BE2C (cell line): ENCODE data around the gene GFOD1.

Source experiments
- DNase-seq: peaks from one replicate; pipeline ENCODE4 v3.0.0-alpha.2; 2020
- H3K27me3 ChIP-seq: fragments of 250-450 bp; sonication (Bioruptor Pico); 2 replicates; pipeline ENCODE4 v1.5.1; 2020; ENCODE audit warnings: mild to moderate bottlenecking
- H3K36me3 ChIP-seq: fragments of 250-450 bp; sonication (Bioruptor Pico); 2 replicates; pipeline ENCODE4 v1.5.1; 2020; ENCODE audit warnings: mild to moderate bottlenecking
- H3K4me1 ChIP-seq: fragments of 250-450 bp; sonication (Bioruptor Pico); 2 replicates; pipeline ENCODE4 v1.5.1; 2020
- H3K4me3 ChIP-seq: 2 replicates; pipeline ENCODE4 v1.5.1; 2011; ENCODE audit warnings: low read depth, low read length
- H3K9me3 ChIP-seq: fragments of 250-450 bp; sonication (Bioruptor Pico); 2 replicates; pipeline ENCODE4 v1.5.1; 2020
- TF ChIP-seq, protein P1 (sequence below): IDR thresholded peaks from 2 replicates; pipeline ENCODE4 v1.5.1; 2012; ENCODE audit warnings: mild to moderate bottlenecking, low read depth, low read length

Gene GFOD1

DNA sequence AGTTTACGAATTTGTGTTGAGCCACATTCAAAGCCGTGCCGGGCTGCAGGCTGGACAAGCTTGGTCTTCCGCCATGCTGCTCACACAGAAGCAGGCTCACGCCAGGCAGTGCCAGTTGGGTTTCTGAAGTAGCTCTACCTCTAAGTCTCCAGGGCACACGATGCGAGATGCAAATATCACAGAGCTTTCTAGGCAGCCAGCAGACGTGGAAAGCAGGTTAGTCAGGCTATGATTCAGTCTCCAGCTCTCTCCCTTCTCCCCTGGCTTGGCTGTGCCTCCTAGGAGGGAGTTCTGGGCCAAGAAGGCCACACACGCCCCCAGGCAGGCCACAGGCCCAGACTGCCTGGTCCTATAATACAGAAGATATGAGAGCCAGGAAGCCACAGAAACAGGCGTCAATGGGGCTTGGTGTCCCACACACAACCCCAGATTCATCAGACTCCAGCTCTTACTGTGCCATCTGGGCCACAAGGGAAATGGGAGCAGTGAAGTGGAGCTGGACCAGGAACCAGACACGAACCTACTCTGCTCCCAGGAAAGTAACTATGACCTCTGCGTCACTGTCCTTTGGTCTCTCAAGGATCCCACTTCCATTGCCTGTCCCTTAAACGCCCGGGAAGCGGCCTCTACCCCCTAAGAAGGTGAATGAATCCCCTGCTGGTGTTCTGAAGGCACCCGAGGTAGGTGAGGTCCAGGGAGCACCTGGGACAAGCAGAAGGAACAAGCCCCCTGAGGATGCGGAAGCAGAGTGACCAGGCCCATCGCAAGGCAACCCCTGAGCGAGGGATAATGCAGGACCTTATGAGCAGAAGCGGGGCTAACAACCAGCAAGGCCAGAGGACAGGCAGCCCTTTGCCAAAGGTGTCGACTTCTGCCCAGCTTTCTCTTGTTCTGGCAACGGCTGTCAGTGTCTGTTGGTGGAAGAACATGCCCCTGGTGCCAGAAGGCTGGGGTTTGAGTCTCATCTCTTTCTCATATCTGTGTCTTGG is 61.2 kb downstream of the GFOD1 start:
- H3K27me3 ChIP-seq = no peaks in the 10 kb centered on the region
- no peaks in the 10 kb centered on the region for H3K4me1 ChIP-seq
- no peak overlapping the region for H3K4me3 ChIP-seq
- H3K36me3 ChIP-seq = no peaks in the 10 kb centered on the region
- H3K9me3 ChIP-seq = no peaks in the 10 kb centered on the region
- TF ChIP-seq, protein P1, sequence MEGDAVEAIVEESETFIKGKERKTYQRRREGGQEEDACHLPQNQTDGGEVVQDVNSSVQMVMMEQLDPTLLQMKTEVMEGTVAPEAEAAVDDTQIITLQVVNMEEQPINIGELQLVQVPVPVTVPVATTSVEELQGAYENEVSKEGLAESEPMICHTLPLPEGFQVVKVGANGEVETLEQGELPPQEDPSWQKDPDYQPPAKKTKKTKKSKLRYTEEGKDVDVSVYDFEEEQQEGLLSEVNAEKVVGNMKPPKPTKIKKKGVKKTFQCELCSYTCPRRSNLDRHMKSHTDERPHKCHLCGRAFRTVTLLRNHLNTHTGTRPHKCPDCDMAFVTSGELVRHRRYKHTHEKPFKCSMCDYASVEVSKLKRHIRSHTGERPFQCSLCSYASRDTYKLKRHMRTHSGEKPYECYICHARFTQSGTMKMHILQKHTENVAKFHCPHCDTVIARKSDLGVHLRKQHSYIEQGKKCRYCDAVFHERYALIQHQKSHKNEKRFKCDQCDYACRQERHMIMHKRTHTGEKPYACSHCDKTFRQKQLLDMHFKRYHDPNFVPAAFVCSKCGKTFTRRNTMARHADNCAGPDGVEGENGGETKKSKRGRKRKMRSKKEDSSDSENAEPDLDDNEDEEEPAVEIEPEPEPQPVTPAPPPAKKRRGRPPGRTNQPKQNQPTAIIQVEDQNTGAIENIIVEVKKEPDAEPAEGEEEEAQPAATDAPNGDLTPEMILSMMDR = no peak
- DNase-seq = peak; percentile 20

GRCh38 chr6:13425270-13425873 is 62.0 kb downstream of the GFOD1 start:
- H3K9me3 ChIP-seq = no peaks in the 10 kb centered on the region
- H3K36me3 ChIP-seq = no peaks in the 10 kb centered on the region
- no peaks in the 10 kb centered on the region for H3K27me3 ChIP-seq
- TF ChIP-seq, protein P1 = no peak
- peaks cover 7% of the 10 kb centered on the region; the same call in 1 of the 2 replicates for H3K4me1 ChIP-seq
- H3K4me3 ChIP-seq = no peak overlapping the region
- no peak for DNase-seq

DNA sequence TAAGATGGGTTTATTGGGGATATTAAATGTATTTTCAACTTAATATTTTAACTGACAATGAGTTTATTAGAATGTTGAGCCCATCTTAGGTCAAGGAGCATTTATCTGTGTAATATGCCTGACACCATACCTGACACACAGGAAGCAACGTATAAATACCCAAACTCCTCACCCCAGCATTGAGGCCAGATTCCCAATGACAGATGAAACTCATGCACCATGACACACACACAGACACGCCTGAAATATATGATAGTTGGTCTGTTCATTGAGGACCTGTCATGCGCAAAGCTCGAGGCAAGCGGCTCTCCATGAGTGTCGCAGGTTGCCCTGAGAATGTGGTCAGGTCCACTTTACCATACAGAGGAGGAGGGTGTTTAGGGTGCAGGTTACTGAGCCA is 64.1 kb downstream of the GFOD1 start:
- no peaks in the 10 kb centered on the region for H3K9me3 ChIP-seq
- DNase-seq = no peak
- H3K4me3 ChIP-seq = no peak overlapping the region
- TF ChIP-seq, protein P1 = no peak
- no peaks in the 10 kb centered on the region for H3K27me3 ChIP-seq
- peaks cover 8% of the 10 kb centered on the region; the same call in 1 of the 2 replicates for H3K4me1 ChIP-seq
- no peaks in the 10 kb centered on the region for H3K36me3 ChIP-seq

DNA sequence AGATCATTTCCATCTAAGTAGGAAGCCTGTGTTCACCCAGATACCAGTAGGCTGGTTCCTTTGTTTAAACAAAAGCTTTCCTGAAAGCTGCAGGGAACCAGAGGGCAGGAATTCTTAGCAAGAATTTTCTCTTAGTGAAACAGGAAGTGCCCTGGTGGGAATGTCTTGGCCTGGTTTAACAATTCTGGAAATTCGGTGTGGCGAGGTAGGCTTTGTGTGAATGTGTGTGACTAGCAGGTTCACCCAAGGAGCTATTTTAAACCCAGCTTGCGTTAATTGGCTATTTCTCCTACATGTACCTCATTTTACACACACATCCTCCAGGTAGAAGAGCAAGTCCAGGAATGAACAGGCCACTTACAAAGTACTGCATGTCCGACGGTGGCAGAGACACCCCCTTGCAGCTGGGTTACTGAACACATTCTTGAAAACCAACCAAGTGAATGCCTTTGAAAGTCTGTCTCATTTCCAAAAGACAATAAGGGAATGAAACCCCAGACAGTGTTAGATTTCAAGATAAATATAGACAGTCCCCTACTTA is 64.6 kb downstream of the GFOD1 start:
- TF ChIP-seq, protein P1 = no peak
- Histone ChIP-seq H3K4me1 (peaks cover 8% of the 10 kb centered on the region; the same call in 1 of the 2 replicates), H3K27me3 (no peaks in the 10 kb centered on the region), H3K36me3 (no peaks in the 10 kb centered on the region), H3K4me3 (no peak overlapping the region), H3K9me3 (no peaks in the 10 kb centered on the region)
- no peak for DNase-seq

GRCh38 chr6:13421425-13422059 is 65.9 kb downstream of the GFOD1 start:
- Histone ChIP-seq H3K4me1 (peaks cover 8% of the 10 kb centered on the region; the same call in 1 of the 2 replicates), H3K9me3 (no peaks in the 10 kb centered on the region), H3K4me3 (no peak overlapping the region), H3K36me3 (no peaks in the 10 kb centered on the region), H3K27me3 (no peaks in the 10 kb centered on the region)
- TF ChIP-seq, protein P1 = no peak
- no peak for DNase-seq
